ENCODE measurements around the gene TRAPPC1.

GRCh38 chr17:7950578-7950977 is 18.8 kb upstream of the TRAPPC1 start:
- TF ChIP-seq POLR2A (IDR thresholded peaks at IDR 0.05; ENCODE audit: extremely low read depth, insufficient read length) (no peak), MAX (IDR thresholded peaks at IDR 0.05; ENCODE audit: low read depth, low read length) (no peak), MYC (IDR thresholded peaks at IDR 0.05; ENCODE audit: low read depth, low read length) (no peak)
- TF ChIP-seq, protein P1, sequence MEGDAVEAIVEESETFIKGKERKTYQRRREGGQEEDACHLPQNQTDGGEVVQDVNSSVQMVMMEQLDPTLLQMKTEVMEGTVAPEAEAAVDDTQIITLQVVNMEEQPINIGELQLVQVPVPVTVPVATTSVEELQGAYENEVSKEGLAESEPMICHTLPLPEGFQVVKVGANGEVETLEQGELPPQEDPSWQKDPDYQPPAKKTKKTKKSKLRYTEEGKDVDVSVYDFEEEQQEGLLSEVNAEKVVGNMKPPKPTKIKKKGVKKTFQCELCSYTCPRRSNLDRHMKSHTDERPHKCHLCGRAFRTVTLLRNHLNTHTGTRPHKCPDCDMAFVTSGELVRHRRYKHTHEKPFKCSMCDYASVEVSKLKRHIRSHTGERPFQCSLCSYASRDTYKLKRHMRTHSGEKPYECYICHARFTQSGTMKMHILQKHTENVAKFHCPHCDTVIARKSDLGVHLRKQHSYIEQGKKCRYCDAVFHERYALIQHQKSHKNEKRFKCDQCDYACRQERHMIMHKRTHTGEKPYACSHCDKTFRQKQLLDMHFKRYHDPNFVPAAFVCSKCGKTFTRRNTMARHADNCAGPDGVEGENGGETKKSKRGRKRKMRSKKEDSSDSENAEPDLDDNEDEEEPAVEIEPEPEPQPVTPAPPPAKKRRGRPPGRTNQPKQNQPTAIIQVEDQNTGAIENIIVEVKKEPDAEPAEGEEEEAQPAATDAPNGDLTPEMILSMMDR (IDR thresholded peaks at IDR 0.05; ENCODE audit: low read depth, low read length), result no peak
